CD8-positive, alpha-beta memory T cell (primary cell): ENCODE measurements around the gene KLHL29. TPM values are rescaled to one million over a fixed set of nuclear protein-coding genes. Genes with fewer than 3 reads are reported as not detected.

Experiments used
- CTCF ChIA-PET: fragments of 350-600 bp; sonication (Branson Sonifier 250); formaldehyde crosslinking; loops from one replicate; lab custom pipeline; 2021; ENCODE audit warnings: antibody characterized with exemption; lab: Charles Lee
- POLR2A ChIA-PET: fragments of 350-600 bp; sonication (Branson Sonifier 250); formaldehyde crosslinking; loops from one replicate; lab custom pipeline; 2021; ENCODE audit warnings: antibody characterized with exemption; lab: Charles Lee
- DNase-seq, 5 donors: peaks; one replicate each; pipeline versions ENCODE4 v3.0.0 to v3.0.0-alpha.2; 2020 to 2022; ENCODE audit warnings: mixed read lengths in 1 of 5
- H3K27ac ChIP-seq: one replicate; pipeline ENCODE4 v1.7.0; 2013; ENCODE audit warnings: low read depth, mild to moderate bottlenecking, low read length, moderate library complexity
- H3K27me3 ChIP-seq: 2 replicates; pipeline ENCODE4 v1.7.0; 2013; ENCODE audit warnings: low read length, mild to moderate bottlenecking; ENCODE audit not compliant: insufficient read depth, poor library complexity, severe bottlenecking
- H3K36me3 ChIP-seq: 2 replicates; pipeline ENCODE4 v1.7.0; 2013; ENCODE audit warnings: mild to moderate bottlenecking, low read length, moderate library complexity; ENCODE audit not compliant: insufficient read depth
- H3K4me1 ChIP-seq: 2 replicates; pipeline ENCODE4 v1.7.0; 2013; ENCODE audit warnings: mild to moderate bottlenecking, low read length, moderate library complexity; ENCODE audit not compliant: insufficient read depth
- H3K4me3 ChIP-seq: 2 replicates; pipeline ENCODE4 v1.7.0; 2013; ENCODE audit warnings: mild to moderate bottlenecking, low read length
- H3K9me3 ChIP-seq: 2 replicates; pipeline ENCODE4 v1.7.0; 2013; ENCODE audit warnings: mild to moderate bottlenecking, low read length
- H3K27ac Mint-ChIP-seq, 8 donors: one replicate each; pipeline ENCODE4 v1.8.0; 2020 to 2021; ENCODE audit warnings: mixed read lengths in 8 of 8, mild to moderate bottlenecking in 6 of 8, inconsistent platforms in 3 of 8, moderate library complexity in 3 of 8
- H3K27me3 Mint-ChIP-seq, 2 donors: one replicate each; pipeline ENCODE4 v1.8.0; 2020 to 2021; ENCODE audit warnings: mixed read lengths in 2 of 2, mild to moderate bottlenecking in 1 of 2, moderate library complexity in 1 of 2
- H3K36me3 Mint-ChIP-seq, 3 donors: one replicate each; pipeline ENCODE4 v1.8.0; 2020 to 2021; ENCODE audit warnings: mixed read lengths in 3 of 3, inconsistent platforms in 1 of 3, mild to moderate bottlenecking in 1 of 3
- H3K4me1 Mint-ChIP-seq, 3 donors: one replicate each; pipeline ENCODE4 v1.8.0; 2020 to 2021; ENCODE audit warnings: mixed read lengths in 3 of 3, inconsistent platforms in 1 of 3, mild to moderate bottlenecking in 1 of 3
- H3K4me3 Mint-ChIP-seq, 7 donors: one replicate each; pipeline ENCODE4 v1.8.0; 2020 to 2021; ENCODE audit warnings: mixed read lengths in 7 of 7, mild to moderate bottlenecking in 6 of 7, moderate library complexity in 4 of 7, inconsistent platforms in 2 of 7
- H3K9me3 Mint-ChIP-seq, 5 donors: one replicate each; pipeline ENCODE4 v1.8.0; 2020 to 2022; ENCODE audit warnings: mixed read lengths in 5 of 5, mild to moderate bottlenecking in 3 of 5, moderate library complexity in 2 of 5, inconsistent platforms in 1 of 5
- polyA plus RNA-seq: library from polyadenylated mRNA; unstranded; fragments of 300-500 nt; fragmentation: Illumina TruSeq; gene quantifications from one replicate; pipeline ENCODE4 v1.2.3, GENCODE V29; 2021
- total RNA-seq, 2 experiments: library from RNA; stranded (reverse); gene quantifications; one replicate each; pipeline ENCODE4 v1.2.3, GENCODE V29; 2021

Gene KLHL29
- total and polyA plus RNA-seq, 3 experiments from 2014 or later = 0.11 to 0.21 (median 0.13) TPM

DNA sequence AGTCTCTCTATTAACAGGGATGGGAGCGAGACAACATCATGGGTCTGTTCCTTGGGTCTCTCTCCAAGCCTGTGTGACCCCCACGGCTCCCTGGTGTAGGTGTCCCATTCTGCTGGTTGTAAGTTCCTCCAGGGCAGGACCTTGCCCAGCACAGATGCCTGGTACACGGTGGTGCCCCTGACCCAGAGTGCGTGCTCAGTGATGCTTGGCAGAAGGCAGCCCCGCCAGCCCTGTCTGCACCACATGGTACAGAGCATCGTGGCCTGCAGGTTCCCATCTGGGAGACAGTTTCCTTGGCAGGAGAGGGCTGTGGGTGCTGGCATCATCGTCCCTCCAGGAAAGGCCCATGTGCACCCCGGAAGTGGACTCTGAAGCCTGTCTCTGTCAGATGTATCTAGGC, 249.0 kb downstream of the KLHL29 start:
- no peaks in the 10 kb centered on the region for H3K4me1 Mint-ChIP-seq
- ChIA-PET CTCF (no interaction called here), POLR2A (no interaction called here)
- H3K36me3 ChIP-seq = no peaks in the 10 kb centered on the region
- H3K9me3 Mint-ChIP-seq = no peaks in the 10 kb centered on the region
- peaks cover 1 to 4% of the 10 kb centered on the region in 2 donors for H3K27me3 Mint-ChIP-seq
- no peak overlapping the region for H3K27ac Mint-ChIP-seq
- H3K9me3 ChIP-seq = no peaks in the 10 kb centered on the region
- DNase-seq = no peak
- no peak overlapping the region for H3K27ac ChIP-seq
- H3K36me3 Mint-ChIP-seq = no peaks in the 10 kb centered on the region
- H3K4me3 Mint-ChIP-seq = no peak overlapping the region
- H3K4me1 ChIP-seq = no peaks in the 10 kb centered on the region
- no peaks in the 10 kb centered on the region for H3K27me3 ChIP-seq
- no peak overlapping the region for H3K4me3 ChIP-seq

DNA sequence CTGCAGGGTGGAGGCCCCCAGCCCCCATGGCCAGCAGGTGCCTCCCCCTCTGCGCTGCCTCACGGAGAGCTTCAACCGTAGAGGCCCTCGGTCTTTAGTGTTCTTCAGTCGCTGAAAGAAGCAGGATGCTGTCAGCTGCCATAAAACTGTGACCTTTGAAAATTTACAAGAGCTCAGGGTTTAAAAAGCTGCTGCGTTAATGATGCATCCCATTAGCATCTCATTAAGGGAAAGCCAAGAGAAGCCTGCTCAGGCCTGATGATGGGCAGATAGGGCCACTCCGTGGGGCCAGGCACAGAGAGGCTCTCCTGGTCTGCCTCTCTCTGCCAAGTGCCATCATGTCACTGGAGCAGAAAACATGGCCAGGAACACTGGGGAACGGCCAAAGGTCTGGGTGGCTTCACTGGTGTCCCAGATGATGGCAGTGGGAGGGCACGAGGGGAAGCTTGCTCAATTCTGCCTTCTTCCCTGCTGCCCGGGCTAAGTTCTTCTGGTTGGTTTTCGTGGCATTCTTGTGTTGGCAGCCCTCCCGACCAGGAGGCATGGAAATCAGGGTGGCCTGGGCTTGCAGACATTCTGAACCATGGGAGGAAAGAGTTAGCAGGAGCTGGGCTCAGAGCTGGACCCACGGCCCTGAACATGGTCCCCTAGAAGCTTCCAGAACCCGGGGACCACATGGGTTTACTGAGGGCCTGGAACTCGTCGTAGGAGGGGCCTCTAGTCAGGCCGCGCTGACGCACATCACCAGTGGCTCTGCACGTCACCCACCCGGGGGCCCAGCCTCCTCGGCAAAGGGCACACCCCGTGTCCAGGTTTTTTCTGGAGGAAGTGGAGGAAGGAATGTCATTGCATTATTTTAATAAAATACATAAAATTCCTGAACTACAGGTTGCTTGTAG, 250.7 kb downstream of the KLHL29 start:
- Mint-ChIP-seq H3K36me3 (no peaks in the 10 kb centered on the region), H3K9me3 (no peaks in the 10 kb centered on the region), H3K27ac (no peak overlapping the region), H3K4me1 (no peaks in the 10 kb centered on the region), H3K4me3 (no peak overlapping the region), H3K27me3 (peaks cover 0 to 3% of the 10 kb centered on the region in 2 donors)
- H3K4me1 ChIP-seq = no peaks in the 10 kb centered on the region
- no peak overlapping the region for H3K4me3 ChIP-seq
- CTCF ChIA-PET = no interaction called here
- no peak overlapping the region for H3K27ac ChIP-seq
- H3K36me3 ChIP-seq = no peaks in the 10 kb centered on the region
- no peaks in the 10 kb centered on the region for H3K9me3 ChIP-seq
- DNase-seq = no peak
- POLR2A ChIA-PET = no interaction called here
- H3K27me3 ChIP-seq = no peaks in the 10 kb centered on the region

GRCh38 chr2:23636426-23636825, 251.4 kb downstream of the KLHL29 start:
- Histone ChIP-seq H3K36me3 (no peaks in the 10 kb centered on the region), H3K27ac (no peak overlapping the region), H3K4me3 (no peak overlapping the region), H3K9me3 (no peaks in the 10 kb centered on the region), H3K27me3 (no peaks in the 10 kb centered on the region), H3K4me1 (no peaks in the 10 kb centered on the region)
- H3K4me3 Mint-ChIP-seq = no peak overlapping the region
- CTCF ChIA-PET = no interaction called here
- no peak for DNase-seq
- no peak overlapping the region for H3K27ac Mint-ChIP-seq
- no peaks in the 10 kb centered on the region for H3K4me1 Mint-ChIP-seq
- POLR2A ChIA-PET = no interaction called here
- peaks cover 0 to 3% of the 10 kb centered on the region in 2 donors for H3K27me3 Mint-ChIP-seq
- H3K36me3 Mint-ChIP-seq = no peaks in the 10 kb centered on the region
- no peaks in the 10 kb centered on the region for H3K9me3 Mint-ChIP-seq

- DNase-seq = no peak
- Mint-ChIP-seq H3K4me3 (no peak overlapping the region), H3K27me3 (peaks cover 0 to 3% of the 10 kb centered on the region in 2 donors), H3K9me3 (no peaks in the 10 kb centered on the region), H3K4me1 (no peaks in the 10 kb centered on the region), H3K27ac (no peak overlapping the region), H3K36me3 (peaks cover 0 to 1% (median 0%) of the 10 kb centered on the region in 3 donors)
- Histone ChIP-seq H3K9me3 (no peaks in the 10 kb centered on the region), H3K4me3 (no peak overlapping the region), H3K27me3 (no peaks in the 10 kb centered on the region), H3K4me1 (no peaks in the 10 kb centered on the region), H3K36me3 (no peaks in the 10 kb centered on the region), H3K27ac (no peak overlapping the region)
- ChIA-PET CTCF (no interaction called here), POLR2A (no interaction called here)
These were observed 252.2 kb downstream of the KLHL29 start for GRCh38 chr2:23637011-23637778.

GRCh38 chr2:23639406-23639982, 254.5 kb downstream of the KLHL29 start:
- no peaks in the 10 kb centered on the region for H3K4me1 Mint-ChIP-seq
- H3K27me3 Mint-ChIP-seq = peaks cover 0 to 1% of the 10 kb centered on the region in 2 donors
- ChIA-PET CTCF (no interaction called here), POLR2A (interaction anchor here (0.6 kb wide), 1 partner anchor 239 kb away, joined by 3 read pairs; no protein-coding TSS in a partner anchor)
- no peaks in the 10 kb centered on the region for H3K4me1 ChIP-seq
- no peaks in the 10 kb centered on the region for H3K9me3 ChIP-seq
- H3K27me3 ChIP-seq = no peaks in the 10 kb centered on the region
- H3K27ac ChIP-seq = no peak overlapping the region
- peaks cover 0 to 1% (median 0%) of the 10 kb centered on the region in 3 donors for H3K36me3 Mint-ChIP-seq
- H3K27ac Mint-ChIP-seq = no peak overlapping the region
- no peaks in the 10 kb centered on the region for H3K9me3 Mint-ChIP-seq
- H3K36me3 ChIP-seq = no peaks in the 10 kb centered on the region
- H3K4me3 Mint-ChIP-seq = no peak overlapping the region
- DNase-seq = no peak
- H3K4me3 ChIP-seq = no peak overlapping the region

DNA sequence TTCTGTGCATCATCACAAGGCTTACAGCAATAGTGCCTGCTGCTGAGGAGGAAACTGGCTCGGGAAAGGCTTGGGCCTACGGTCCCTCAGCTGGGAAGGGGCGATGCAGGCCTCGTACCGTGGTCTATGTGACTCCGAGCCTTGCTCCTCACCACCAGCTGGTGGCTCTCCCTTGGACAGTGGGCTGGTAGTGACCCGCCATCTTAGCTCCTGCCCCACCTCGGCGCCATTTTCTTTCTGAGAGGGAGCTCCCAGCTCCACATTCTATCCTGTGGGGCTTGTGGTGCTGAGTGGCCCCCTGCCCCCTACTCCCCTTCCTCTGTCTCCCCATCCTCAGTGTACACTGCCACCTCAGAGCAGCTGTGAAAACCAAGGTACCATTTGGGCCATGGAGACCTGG, 255.7 kb downstream of the KLHL29 start:
- no peak overlapping the region for H3K4me3 Mint-ChIP-seq
- no peaks in the 10 kb centered on the region for H3K9me3 ChIP-seq
- no peak for DNase-seq
- no peaks in the 10 kb centered on the region for H3K27me3 ChIP-seq
- H3K36me3 ChIP-seq = no peaks in the 10 kb centered on the region
- no peaks in the 10 kb centered on the region for H3K9me3 Mint-ChIP-seq
- H3K27ac Mint-ChIP-seq = no peak overlapping the region
- ChIA-PET POLR2A (no interaction called here), CTCF (no interaction called here)
- peaks cover 0 to 4% of the 10 kb centered on the region in 2 donors for H3K27me3 Mint-ChIP-seq
- H3K36me3 Mint-ChIP-seq = peaks cover 0 to 1% (median 0%) of the 10 kb centered on the region in 3 donors
- no peaks in the 10 kb centered on the region for H3K4me1 Mint-ChIP-seq
- no peak overlapping the region for H3K4me3 ChIP-seq
- no peak overlapping the region for H3K27ac ChIP-seq
- no peaks in the 10 kb centered on the region for H3K4me1 ChIP-seq

DNA sequence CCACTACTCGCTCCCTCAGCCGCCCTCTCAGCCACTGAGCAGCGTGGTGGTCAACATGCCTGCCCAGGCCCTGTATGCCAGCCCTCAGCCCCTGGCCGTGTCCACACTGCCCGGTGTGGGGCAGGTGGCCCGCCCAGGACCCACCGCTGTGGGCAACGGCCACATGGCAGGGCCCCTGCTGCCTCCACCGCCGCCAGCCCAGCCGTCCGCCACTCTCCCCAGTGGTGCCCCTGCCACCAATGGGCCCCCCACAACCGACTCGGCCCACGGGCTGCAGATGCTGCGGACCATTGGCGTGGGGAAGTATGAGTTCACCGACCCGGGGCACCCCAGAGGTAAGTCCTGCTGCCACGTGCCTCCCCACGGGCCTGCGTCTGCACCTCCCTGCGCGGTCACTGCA, 257.5 kb downstream of the KLHL29 start:
- Mint-ChIP-seq H3K4me1 (no peaks in the 10 kb centered on the region), H3K4me3 (no peak overlapping the region)

More for the DNA sequence above, 257.5 kb downstream of the KLHL29 start:
- Mint-ChIP-seq H3K36me3 (peaks cover 0 to 1% (median 0%) of the 10 kb centered on the region in 3 donors), H3K27ac (no peak overlapping the region), H3K27me3 (peaks cover 0 to 4% of the 10 kb centered on the region in 2 donors), H3K9me3 (no peaks in the 10 kb centered on the region)
- Histone ChIP-seq H3K9me3 (no peaks in the 10 kb centered on the region), H3K27me3 (no peaks in the 10 kb centered on the region), H3K36me3 (no peaks in the 10 kb centered on the region), H3K4me3 (no peak overlapping the region), H3K27ac (no peak overlapping the region), H3K4me1 (no peaks in the 10 kb centered on the region)
- POLR2A ChIA-PET = no interaction called here
- CTCF ChIA-PET = no interaction called here
- DNase-seq = no peak
